Stimulated activated CD8-positive, alpha-beta memory T cell treated with anti-CD3 and anti-CD28 coated beads, Interleukin-12 subunit alpha, Interleukin-12 subunit beta, amount 100 ng/mL, for 24 hours (primary cell): ENCODE results near the gene SH2D7.
A peak's percentile ranks its signal among the peaks of the same experiment; 100 is the strongest.

Source experiments
- DNase-seq: peaks from one replicate; pipeline ENCODE4 v3.0.0-alpha.2; 2020; ENCODE audit errors: extremely low read depth

The SH2D7 gene

DNA sequence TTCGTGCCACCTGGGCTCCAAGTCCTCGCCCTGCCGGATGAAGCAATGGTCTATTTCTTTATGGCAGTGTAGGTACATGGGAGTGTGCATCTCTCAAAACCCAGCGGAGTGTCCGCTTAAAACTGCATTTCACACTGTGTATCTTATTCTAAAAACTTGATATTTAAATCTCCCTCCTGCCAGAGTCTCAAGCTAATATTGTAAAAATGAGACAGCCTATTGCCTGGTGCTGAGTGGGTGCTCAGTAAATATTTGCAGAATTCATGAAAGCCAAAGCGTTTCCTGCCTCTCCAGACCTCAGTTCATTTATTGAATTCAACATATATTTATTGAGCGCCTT, 14.5 kb upstream of the SH2D7 start:
- DNase-seq, result no peak

DNA sequence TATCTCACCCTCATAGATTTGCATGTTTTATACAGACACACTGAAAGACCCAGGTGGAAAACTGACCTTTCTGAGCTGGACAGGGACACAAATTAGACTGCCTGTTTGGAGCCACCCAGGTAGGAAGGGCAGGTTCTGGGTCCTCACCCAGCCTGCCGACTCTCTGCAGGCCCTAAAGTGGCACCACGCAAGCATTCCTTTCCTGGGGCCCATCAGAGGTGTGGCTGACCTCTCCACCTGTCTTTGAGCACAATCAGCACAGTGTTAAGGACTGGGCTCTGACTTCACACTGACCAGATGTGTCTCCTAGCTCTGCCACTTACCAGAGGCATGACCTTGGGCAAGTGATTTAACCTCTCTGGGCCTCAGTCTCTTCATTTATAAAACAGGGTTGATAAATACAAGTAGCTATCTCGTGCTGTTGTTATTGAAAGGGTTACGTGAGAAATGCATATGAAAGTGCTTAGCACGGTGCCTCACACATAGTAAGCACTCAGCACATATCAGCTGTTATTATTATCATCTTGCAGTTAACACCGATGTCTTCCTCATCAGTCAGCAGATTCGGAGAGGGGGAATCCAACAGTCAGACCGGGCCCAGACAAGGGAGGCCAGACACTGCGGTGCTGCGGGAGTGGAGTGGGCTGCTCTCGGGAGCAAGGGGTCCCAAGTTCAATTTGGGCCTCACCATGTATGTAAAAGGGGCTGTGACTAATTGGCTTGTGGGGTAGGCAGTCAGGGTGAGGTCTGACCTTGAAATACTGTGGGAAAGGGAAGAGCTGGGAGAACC, 12.9 kb upstream of the SH2D7 start:
- no peak for DNase-seq

DNA sequence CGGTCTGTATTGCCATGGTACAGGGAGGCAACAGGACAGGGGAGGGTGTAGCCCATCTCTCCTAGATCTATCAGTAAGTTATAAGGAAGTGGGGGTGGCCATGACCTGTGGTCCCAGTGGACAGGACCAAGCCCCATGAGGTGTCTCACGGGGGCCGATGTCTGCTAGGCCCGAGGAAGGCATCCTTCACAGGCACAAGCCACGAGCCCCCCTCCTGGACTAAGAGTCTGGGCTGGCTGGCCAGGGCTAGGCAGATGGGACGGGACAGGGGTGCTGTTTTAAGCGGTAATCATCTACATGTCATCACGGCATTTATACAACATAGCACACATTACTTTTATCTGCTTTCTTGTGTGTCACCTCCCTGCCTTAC, 12.3 kb upstream of the SH2D7 start:
- no peak for DNase-seq

DNA sequence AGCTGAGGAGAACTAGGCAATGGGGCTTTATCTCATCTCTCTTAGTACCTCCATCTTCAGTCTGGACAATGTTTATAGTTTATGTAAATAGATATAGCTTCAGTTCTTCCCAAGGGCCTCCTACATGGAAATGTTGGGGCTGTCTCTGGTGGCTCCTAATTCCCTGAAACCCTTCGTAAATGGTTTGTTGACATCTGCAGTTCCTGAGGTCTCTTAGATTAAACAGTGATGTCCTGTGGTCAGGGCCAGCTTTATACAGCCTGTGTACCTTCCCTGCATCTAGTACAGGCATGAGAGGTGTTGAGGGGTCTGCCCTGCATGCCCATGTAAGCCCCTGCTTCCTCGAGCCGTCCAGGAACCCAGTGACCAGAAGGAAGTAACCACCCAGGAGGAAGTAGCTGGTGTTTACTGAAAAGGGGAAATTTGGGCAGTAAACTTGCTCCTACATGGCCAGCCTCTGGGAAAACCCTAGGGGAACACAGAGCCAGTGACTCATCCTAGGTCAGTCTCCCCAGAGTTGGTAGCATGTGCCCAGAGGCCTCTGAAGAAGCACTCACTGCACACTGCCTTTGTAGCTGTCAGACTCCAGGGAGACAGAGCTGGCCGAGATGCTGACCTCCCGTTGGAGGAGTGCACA, 10.1 kb upstream of the SH2D7 start:
- no peak for DNase-seq

DNA sequence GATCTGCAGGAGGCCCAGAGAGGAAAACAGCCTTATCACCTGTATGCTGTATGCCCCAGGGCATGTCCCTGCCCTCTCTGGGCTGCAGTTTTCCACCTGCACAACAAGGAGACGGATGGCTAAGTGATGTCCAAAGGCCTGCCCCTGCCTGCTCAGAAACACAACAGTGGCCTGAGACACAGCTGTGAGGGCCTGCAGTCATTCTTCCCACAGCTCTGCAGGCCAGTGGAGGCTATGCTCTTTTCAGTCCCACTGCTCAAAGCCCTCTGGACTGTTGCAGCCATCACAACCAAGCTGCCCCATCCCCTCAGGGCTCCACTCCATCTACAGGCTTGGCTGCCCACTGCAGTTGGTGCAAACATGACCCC, 9.6 kb upstream of the SH2D7 start:
- no peak for DNase-seq

DNA sequence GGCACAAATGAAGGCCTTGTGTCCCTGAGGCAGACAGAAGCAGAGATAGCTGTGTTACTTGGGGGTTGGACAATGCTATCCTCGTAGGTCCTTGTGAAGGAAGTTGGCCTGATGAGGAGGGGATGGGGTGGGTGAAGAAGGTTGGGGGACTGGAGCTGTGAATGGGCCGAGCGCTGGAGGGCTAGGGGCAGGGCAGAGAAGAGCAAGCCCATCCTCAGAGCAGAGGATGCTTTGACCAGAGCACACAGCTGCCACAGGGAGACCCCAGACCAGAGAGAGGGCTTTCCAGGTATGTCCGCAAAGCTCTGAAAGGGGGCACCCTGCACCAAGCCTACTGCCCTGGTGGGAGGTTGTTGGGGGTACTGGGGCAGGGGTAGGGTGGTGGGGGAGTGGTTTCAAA, 9.2 kb upstream of the SH2D7 start:
- no peak for DNase-seq

DNA sequence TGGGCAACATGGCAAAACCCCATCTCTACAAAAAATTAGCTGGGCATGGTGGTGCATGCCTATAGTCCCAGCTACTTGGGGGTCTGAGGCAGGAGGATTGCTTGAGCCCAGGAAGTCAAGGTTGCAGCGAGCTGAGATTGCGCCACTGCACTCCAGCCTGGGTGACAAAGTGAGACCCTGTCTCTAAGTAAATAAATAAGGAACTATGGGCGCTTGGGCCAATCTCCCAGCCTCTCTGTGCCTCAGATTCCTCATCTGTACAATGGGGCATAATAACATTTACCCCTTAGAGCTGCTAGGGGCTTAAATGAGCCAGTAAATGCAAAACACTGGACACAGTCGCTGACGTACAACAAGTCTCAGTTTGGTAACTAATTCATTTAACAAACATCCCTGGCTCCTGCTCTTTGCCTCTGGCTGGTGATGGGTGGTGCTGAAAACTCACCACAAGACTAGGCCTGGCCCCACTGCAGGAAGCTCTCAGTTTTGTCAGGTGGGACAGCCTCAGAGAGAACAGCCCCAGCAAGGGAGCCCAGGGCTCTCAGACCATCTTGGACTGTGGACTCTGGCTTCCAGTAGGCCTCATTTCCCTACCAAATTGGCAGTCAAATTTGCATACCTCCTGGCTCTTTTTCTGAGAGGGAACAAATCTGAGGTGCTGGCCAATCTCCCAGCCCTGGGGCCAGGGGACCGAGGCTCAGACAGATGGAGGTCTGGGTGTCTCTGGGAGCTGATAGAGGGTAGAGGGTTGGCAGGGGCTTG, 8.5 kb upstream of the SH2D7 start:
- DNase-seq, result no peak

DNA sequence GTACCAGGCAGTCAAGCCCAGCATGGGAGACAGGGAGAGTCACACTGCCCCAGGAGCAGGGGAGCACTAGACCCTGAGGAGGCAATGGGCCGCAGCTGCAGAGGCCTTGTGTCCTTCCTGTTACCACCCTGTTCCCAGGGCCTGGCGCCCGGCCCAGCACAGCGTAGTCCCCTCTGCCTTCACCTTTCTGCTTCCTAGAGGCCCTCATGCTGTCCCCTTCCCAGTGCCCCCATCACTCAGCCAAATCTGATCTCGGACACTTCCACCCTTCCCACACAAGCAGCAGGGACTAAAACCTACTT, 8.0 kb upstream of the SH2D7 start:
- DNase-seq, result no peak

DNA sequence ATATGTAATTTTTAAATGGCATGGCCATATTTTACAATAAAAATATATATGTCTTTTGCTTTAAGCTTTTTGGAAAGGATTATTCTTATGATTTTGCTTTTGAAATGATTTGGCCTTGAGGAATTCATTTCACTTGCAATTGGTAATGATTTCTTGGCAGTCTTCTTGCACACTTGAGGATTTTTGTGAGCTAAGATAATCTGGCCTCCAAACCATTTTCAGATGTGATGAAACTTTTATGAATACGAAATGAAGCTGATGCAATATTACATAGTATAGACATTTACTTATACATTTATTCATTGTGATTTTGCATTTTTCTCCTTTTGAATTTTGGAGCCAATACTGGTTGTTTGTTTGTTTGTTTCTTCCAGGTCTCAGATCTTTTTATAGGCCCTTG, 6.4 kb upstream of the SH2D7 start:
- DNase-seq, result no peak

DNA sequence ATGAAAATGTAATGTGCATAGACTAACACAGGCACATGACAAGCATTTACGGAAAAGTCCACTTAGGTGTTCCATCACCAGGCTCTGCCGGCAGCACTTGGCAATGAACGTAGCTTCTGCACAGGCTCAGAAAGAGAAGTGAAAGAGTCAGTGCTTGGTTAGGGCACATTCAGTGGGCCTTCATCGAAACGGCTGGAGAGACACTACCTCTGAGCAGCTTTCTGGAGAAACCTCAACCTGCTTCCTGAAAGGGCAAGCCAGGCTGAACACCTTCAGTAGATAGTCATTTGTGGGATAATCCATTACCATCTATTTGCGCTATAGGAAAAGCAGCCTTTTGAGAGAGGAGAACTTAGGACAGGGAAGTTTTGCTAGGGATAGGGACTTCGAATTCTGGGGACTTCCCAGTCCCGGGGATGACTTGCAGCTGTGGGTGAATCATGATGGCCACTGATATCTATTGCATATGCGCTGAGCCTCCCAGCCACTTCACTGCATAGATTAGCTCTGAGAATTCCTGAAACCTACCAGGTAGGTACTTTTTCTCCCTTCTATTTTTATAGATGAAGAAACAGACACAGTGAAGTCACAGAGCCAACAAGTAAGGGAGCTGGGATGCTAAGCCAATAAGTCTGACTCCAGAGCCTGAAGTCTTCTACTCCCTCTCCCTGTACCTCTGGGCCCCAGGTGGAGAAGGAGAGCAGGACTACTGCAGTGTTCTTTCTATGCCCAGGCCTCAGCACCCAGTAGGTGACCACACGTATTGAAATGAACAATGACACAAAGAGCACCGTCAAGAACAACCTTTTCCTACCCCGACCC, 4.2 kb upstream of the SH2D7 start:
- no peak for DNase-seq

DNA sequence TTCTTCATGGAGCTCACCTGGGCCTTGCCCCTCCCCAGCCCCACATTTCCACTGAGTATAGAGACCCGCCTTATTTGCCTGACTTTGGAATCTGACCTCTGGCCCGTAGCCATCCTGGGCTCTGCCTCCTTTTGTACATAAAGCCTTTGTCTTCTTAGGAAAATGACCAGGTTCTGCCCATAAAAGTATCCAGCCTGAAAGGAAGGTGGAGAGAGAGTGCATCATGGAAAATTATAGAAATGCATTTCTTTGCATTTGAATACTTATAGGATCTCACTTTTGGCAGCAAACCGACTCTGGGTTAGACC, 3.6 kb upstream of the SH2D7 start:
- no peak for DNase-seq

DNA sequence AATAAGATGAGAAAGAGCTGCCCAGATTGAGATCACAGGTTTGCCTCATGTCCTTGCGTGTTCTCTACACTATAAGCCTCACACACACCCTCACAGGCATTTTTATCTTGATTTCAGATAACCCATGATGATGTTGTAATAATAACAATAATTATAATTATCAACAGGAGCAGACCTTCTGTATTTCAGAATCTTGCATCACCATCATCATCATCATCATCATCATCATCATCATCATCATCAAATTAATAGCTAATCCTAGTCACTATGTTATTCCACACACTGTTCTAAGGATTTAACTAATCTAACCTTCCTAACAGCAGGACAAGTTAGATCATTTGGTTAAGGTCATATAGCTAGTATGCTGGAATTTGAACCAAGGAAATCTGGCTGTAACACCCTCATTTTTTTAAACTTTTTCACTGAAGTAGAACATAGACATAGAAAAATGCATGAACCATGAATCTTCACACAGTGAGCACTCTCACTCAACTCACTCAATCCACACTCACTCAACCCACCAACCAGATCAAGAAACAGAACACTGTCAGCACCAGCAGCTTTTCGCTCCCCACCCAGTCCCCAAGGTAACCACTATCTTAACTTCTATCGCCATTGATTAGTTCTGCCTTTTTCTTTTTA, 1.8 kb upstream of the SH2D7 start:
- no peak for DNase-seq

DNA sequence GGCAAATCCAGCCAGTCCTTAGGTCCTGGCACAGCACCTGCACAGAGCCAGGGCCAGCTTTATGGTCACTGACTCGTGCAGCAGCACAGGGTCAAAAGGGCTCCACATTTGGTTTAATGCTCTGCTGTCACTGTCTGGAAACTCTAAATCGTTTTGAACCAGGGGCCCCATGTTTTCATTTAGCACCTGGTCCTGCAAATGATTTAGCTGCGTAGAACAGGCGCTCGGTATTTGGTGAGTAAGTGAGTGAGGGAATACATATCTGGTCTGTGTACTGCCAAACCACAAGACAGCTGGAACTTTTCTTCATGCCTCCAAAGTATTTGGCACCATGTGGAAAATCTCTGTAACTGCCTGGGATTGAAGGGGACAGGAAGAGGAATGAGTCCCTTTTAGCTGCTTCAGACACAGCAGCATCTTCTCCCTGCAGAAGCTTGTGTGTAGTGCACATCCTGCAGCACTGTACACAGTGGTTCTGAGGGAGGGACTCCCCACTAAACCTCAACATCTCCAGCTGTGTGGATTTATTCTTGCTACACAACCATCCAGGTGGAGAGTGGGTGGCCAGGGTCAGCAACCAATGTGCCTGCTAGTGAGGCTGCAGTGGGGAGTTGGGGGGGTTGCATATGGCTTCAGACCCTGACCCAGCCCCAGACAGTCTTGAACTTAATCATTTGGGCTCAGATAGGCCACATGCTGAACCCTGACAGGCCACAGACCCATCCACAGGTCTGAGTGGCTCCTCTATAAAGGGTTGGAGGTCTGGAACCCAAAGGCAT, 1.1 kb downstream of the SH2D7 start:
- DNase-seq, result no peak

DNA sequence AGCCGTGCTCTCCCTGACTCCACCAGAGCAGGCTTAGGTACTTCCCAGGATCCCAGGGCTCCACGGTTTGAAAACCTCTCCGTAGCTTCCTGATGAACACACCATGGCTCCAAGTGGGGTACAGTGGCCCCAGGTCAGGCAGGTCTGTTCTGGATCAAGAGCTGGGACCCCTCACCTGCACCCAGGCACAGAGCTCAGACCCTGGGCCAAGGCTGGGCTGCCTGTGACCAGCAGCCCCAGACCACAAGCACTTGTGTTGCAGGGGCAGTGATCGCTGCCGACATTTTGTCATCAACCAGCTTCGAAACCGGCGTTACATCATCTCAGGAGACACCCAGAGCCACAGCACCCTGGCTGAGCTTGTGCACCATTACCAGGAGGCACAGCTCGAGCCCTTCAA, 5.3 kb downstream of the SH2D7 start:
- no peak for DNase-seq

DNA sequence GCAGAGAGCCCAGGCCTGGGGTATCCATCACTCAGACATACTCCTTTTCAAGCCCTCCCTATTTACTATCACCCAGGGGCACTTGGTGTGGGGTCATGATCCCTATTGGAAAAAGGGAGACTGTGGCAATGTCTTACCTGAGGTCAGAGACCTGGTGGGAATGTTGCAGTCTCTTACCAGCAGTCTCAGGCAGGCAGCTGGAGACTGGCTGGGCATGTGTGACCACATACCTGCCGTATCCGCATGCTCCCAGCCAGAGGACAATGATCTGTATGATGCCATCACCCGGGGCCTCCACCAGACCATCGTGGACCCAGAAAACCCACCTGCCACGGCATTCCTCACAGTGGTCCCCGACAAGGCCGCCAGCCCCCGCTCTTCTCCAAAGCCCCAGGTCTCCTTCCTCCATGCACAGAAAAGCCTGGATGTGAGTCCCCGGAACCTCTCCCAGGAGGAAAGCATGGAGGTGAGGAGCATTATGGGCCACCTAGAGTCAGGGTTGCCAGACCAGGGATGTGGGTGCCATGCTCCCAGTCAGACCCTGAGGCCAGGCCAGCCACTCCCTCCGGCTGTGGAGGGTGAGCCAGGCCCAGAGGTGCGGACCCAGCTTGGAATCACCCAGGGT, 5.9 kb downstream of the SH2D7 start:
- DNase-seq, result no peak

DNA sequence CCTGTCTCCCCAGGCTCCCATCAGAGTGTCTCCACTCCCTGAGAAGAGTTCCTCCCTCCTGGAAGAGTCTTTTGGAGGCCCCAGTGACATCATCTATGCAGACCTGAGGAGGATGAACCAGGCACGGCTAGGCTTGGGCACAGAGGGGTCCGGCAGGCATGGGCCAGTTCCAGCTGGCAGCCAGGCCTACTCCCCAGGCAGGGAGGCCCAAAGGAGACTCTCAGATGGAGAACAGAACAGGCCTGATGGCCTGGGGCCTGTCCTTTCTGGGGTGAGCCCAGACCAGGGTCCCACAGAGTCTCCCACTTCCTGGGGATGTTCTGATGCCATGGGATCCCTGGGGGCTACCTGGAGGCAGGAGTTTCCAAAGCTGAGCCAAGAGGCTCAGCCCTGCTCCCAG, 8.5 kb downstream of the SH2D7 start:
- DNase-seq, result no peak

DNA sequence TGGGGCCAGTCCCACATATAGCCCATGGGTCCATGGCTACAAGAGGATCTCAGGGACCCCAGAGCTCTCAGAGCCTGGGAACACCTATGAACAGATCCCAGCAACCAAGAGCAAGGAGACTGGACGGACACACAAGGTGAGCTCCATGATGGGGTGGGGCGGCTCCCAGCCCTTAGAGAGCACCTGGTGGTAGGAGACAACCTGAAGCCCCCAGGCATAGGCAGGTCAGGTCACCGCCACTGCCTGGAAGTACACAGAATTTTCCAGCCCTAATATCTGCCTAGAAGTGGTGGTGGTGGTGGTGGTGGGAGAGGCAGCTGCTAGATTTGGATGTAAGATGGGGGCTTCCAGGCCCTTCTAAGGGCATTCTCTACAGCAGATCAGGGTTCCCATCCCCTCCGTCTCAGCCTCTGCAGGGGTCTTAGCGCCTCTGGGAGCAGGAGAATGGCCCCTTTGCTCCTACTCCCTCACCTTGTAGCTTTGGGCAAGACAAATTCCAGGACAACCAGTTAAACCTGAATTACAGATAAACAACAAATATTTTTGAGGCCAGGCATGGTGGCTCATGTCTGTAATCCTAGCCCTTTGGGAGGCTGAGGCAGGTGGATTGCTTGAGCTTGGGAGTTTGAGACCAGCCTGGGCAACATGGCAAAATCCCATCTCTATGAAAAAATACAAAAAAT, 9.2 kb downstream of the SH2D7 start:
- no peak for DNase-seq

DNA sequence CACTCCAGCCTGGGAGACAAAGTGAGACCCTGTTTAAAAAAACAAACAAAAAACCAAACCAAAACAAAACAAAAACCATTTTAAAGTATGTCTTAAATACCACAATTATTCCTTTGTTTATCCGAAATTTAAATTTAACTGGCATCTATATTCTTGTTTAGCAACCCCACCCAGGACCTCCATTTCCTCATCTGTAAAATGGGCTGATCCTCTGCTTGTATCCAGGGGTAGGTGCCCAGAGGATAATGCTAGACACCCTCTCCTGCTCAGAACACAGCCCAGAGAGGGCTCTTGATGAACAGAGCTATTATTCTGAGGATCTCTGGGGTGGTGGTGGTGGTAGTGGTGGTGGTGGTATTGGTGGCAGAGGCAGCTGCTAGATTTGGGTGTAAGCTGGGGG, 9.8 kb downstream of the SH2D7 start:
- no peak for DNase-seq

DNA sequence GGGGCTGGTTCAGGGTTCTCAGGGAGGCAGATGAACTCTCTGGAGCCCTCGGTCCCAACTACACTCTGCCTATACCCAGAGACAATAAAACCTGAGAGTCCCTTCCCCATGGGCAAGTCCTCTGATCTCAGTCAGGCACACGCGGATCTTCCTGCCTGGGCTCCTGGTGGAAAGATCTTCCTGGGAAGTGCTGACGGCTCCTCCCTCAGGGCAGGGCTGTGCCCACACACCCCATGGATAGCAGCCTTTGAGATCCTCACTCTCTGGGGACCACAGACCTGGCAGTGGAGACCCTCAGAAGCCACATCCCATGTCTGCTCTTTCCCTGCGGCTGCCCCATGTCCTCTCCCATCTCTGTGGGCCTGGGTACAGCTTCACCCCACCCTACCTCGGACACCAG, 10.4 kb downstream of the SH2D7 start:
- no peak for DNase-seq

DNA sequence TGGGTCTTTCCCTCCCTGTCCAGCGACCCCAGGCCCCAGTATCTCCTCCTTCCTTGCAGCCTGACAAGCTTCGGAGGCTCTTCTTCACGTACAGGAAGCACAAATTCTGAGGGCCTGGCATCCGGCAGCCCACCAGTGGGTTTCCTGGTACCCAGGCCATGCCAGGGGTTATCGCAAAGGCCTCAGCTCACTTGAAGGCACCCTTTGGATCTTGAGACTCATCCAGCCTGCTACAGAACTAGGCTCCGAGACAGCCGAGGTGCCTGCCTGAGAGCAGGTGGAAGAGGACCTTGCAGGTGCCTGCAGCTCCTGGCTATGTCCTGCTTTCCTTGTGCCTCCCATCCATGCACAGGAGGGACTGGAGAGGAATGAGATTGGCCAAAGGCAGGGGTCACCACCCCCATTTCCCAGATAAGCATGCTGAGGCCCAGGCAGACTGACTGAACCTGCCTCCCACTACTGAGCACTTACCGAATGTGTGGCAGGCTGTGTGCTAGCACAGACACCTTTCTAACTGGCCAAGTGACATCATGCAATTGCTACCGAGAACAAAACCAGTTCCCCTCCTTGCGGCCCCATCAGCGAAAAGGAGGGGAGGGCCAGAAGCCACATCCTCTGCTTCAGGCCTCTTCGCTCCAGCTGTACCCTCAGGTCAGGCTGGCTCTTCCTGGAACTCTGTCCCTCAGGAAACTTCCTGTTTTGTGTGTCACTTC, 11.2 kb downstream of the SH2D7 start:
- DNase-seq, result peak; percentile 23
